K562 (cell line): ENCODE measurements around the gene BTNL8. TPM values are rescaled to one million over a fixed set of nuclear protein-coding genes. Genes with fewer than 3 reads are reported as not detected.

Experiments
- ELF4 ChIP-seq: fragments of 450-650 bp; formaldehyde crosslinking; IDR thresholded peaks from 2 replicates; pipeline ENCODE4 v1.4.0; 2022; ENCODE audit warnings: missing genetic modification characterization
- EWSR1 ChIP-seq: fragments of 450-650 bp; IDR thresholded peaks from 2 replicates; pipeline ENCODE4 v1.6.1; 2018; ENCODE audit warnings: borderline replicate concordance, mild to moderate bottlenecking, low read depth, moderate library complexity; ENCODE audit not compliant: partially characterized antibody
- FOXA3 ChIP-seq, 2 experiments: fragments of 450-650 bp in 1 of 2; sonication (generic) in 1 of 2; formaldehyde crosslinking; IDR thresholded peaks in 1 of 2; conservative IDR thresholded peaks in 1 of 2; 2 replicates each; pipeline versions ENCODE4 v1.4.0 to v1.8.0; 2020 to 2022; ENCODE audit warnings: mild to moderate bottlenecking in 2 of 2, missing genetic modification reagents in 1 of 2
- LEF1 ChIP-seq: fragments of 450-650 bp; IDR thresholded peaks from 2 replicates; pipeline ENCODE4 v1.6.1; 2016; ENCODE audit warnings: mild to moderate bottlenecking
- MED1 ChIP-seq: sonication (generic); formaldehyde crosslinking; IDR thresholded peaks from 2 replicates; pipeline ENCODE4 v1.8.1; 2023; ENCODE audit warnings: missing genetic modification reagents, borderline replicate concordance
- NCOR1 ChIP-seq: fragments of 450-650 bp; IDR thresholded peaks from 2 replicates; pipeline ENCODE4 v1.6.1; 2016; ENCODE audit warnings: mild to moderate bottlenecking, moderate library complexity
- NONO ChIP-seq, 2 experiments: fragments of 200-400 bp in 1 of 2; fragments of 450-650 bp in 1 of 2; formaldehyde crosslinking in 1 of 2; IDR thresholded peaks; 2 replicates each; pipeline ENCODE4 v1.6.1; 2017; ENCODE audit warnings: low read depth in 2 of 2, mild to moderate bottlenecking in 2 of 2, moderate library complexity in 2 of 2, low read length in 1 of 2
- NR2C2 ChIP-seq, 2 experiments: fragments of 200-800 bp in 1 of 2; sonication (Bioruptor generic) in 1 of 2; sonication (generic) in 1 of 2; formaldehyde crosslinking in 1 of 2; IDR thresholded peaks; 2 replicates each; pipeline versions ENCODE4 v1.6.1 to v1.8.0; 2016 to 2022; ENCODE audit warnings: mild to moderate bottlenecking in 1 of 2, missing compliant biosample characterization in 1 of 2, missing genetic modification characterization in 1 of 2, missing genetic modification reagents in 1 of 2
- POLR2AphosphoS5 ChIP-seq: IDR thresholded peaks from 2 replicates; pipeline ENCODE4 v1.6.1; 2011; ENCODE audit warnings: mild to moderate bottlenecking, low read depth, low read length, moderate library complexity; ENCODE audit not compliant: control insufficient read depth, insufficient read depth
- RFX5 ChIP-seq: IDR thresholded peaks from 2 replicates; pipeline ENCODE4 v1.6.1; 2011; ENCODE audit warnings: low read depth, mild to moderate bottlenecking, improper control_type of control experiment, low read length
- SMARCC2 ChIP-seq: fragments of 450-650 bp; IDR thresholded peaks from 2 replicates; pipeline ENCODE4 v1.6.1; 2017; ENCODE audit warnings: antibody characterized with exemption, moderate library complexity, mild to moderate bottlenecking, low read depth
- TCF3 ChIP-seq: sonication (generic); formaldehyde crosslinking; IDR thresholded peaks from 2 replicates; pipeline ENCODE4 v1.4.0; 2020; ENCODE audit warnings: mild to moderate bottlenecking, missing genetic modification reagents
- ZBED1 ChIP-seq: IDR thresholded peaks from 2 replicates; pipeline ENCODE4 v1.6.1; 2014
- ZFP36 ChIP-seq: fragments of 150-350 bp; IDR thresholded peaks from 2 replicates; pipeline ENCODE4 v1.6.1; 2018; ENCODE audit warnings: low read length, low read depth; ENCODE audit not compliant: partially characterized antibody
- ZNF184 ChIP-seq: sonication (generic); formaldehyde crosslinking; IDR thresholded peaks from 2 replicates; pipeline ENCODE4 v1.5.0; 2020; ENCODE audit warnings: missing genetic modification reagents
- ZNF589 ChIP-seq: fragments of 200-800 bp; sonication (Bioruptor generic); IDR thresholded peaks from 2 replicates; pipeline ENCODE4 v1.6.1; 2016; ENCODE audit warnings: low read depth, missing genetic modification characterization, missing compliant biosample characterization
- polyA plus RNA-seq, 8 experiments: library from polyadenylated mRNA; depleted of rRNA in 4 of 8; stranded (reverse) in 5 of 8; unstranded in 3 of 8; fragments of >200 nt; fragmentation: Nextera tagmentation in 2 of 8; fragmentation: Illumina TruSeq in 1 of 8; extraction: Ambion mirVana in 2 of 8; extraction: Trizol in 1 of 8; gene quantifications; 2 replicates each; pipeline versions ENCODE4 v1.2.1 to v1.2.3, GENCODE V29; 2011 to 2014; ENCODE audit warnings: inconsistent platforms in 1 of 8, missing spikeins in 1 of 8
- total RNA-seq, 7 experiments: library from RNA; depleted of rRNA in 6 of 7; stranded (reverse); fragments of >200 nt in 6 of 7; fragmentation: Illumina TruSeq in 2 of 7; extraction: Trizol in 2 of 7; gene quantifications; 2 replicates each; pipeline versions ENCODE4 v1.2.1 to v1.2.3, GENCODE V29; 2011 to 2021; ENCODE audit warnings: low replicate concordance in 1 of 7
- TF ChIP-seq, protein P1 (sequence below): sonication (generic); formaldehyde crosslinking; IDR thresholded peaks from 2 replicates; pipeline ENCODE4 v1.9.0; 2022; ENCODE audit warnings: mild to moderate bottlenecking, missing genetic modification reagents
- TF ChIP-seq, protein P2 (sequence below): fragments of 450-650 bp; formaldehyde crosslinking; IDR thresholded peaks from 2 replicates; pipeline ENCODE4 v1.4.0; 2020; ENCODE audit warnings: mild to moderate bottlenecking, moderate library complexity
- TF ChIP-seq, protein P3 (sequence below): IDR thresholded peaks from 2 replicates; pipeline ENCODE4 v1.6.1; 2011; ENCODE audit warnings: borderline replicate concordance, low read depth, mild to moderate bottlenecking, moderate library complexity, low read length; ENCODE audit not compliant: insufficient read depth, poor library complexity, severe bottlenecking

BTNL8 gene
- total and polyA plus RNA-seq, 9 of the 15 experiments (the other 6 are each of a cell fraction or from before 2014, with no cell fraction given): 0.04 to 0.18 (median 0.07) TPM; not detected in 6

DNA sequence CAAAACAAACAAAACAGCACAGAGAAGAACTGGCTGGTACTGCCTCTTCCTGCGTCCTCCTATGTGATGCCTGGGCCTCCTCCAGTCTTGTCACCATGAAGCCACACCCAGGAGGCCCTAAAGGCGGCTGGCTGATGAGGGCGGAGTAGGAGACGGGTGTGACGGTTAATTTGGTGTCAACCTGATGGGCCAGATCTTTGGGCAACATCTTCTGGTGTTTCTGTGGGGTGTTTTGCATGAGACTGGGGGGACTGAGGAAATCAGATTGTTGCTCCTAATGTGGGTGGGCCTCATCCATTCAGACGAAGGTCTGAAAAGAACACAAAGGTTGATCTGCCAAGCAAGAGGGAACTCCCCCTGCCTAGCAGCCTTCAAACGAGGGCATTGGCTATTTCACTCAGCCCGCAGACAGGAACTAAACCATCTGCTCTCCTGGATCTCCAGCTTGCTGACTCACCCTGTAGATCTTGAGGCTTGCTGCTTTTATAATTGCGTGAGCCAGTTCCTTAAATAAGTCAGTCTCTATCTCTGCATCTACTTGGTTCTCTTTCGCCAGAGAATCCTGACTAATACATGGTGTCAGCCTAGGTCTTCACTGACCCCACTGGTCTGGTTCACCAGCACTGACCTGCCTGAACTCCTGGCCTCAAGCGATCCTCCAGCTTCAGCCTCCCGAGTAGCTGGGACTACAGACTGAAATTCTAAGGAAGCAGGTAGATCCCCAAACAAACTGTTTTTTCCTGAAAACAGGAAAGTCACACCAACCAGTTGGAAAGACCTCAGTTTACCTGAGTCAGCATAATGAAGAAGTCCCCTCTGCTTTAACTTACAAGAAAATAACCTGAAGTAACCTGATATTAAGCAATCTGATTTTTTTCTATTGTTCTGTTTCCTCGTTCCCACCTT, 25.1 kb upstream of the BTNL8 start (continued):
- TF ChIP-seq FOXA3 (CRISPR knock-in tag; conservative IDR thresholded peaks at IDR 0.05 in 1 of 2, IDR thresholded peaks at IDR 0.05 in 1 of 2): peak in 1 of 2 experiments; percentile 19; a peak in 1 of 4 replicates
- TF ChIP-seq NCOR1: no peak; the same call in 1 of the 2 replicates
- TF ChIP-seq NR2C2 (CRISPR knock-in tag; IDR thresholded peaks at IDR 0.05): no peak
- TF ChIP-seq NR2C2 (tag; IDR thresholded peaks at IDR 0.05): peak; percentile 84
- peak; percentile 67; the same call in 1 of the 2 replicates for TF ChIP-seq LEF1
- 0 out of 2 replicates have a peak, but pooled peaks have one; percentile 23 for TF ChIP-seq ELF4
- TF ChIP-seq RFX5: no peak
- peak; percentile 72; the same call in 1 of the 2 replicates for TF ChIP-seq ZBED1
- TF ChIP-seq ZNF184 (CRISPR knock-in tag): no peak
- no peak for TF ChIP-seq SMARCC2
- no peak for TF ChIP-seq POLR2AphosphoS5
- TF ChIP-seq, protein P1, sequence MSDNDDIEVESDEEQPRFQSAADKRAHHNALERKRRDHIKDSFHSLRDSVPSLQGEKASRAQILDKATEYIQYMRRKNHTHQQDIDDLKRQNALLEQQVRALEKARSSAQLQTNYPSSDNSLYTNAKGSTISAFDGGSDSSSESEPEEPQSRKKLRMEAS (CRISPR knock-in tag): peak; percentile 83
- TF ChIP-seq, protein P2, sequence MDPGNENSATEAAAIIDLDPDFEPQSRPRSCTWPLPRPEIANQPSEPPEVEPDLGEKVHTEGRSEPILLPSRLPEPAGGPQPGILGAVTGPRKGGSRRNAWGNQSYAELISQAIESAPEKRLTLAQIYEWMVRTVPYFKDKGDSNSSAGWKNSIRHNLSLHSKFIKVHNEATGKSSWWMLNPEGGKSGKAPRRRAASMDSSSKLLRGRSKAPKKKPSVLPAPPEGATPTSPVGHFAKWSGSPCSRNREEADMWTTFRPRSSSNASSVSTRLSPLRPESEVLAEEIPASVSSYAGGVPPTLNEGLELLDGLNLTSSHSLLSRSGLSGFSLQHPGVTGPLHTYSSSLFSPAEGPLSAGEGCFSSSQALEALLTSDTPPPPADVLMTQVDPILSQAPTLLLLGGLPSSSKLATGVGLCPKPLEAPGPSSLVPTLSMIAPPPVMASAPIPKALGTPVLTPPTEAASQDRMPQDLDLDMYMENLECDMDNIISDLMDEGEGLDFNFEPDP (CRISPR knock-in tag): no peak
- peak; percentile 50; the same call in 1 of the 2 replicates for TF ChIP-seq ZNF589 (CRISPR knock-in tag)
- TF ChIP-seq TCF3 (CRISPR knock-in tag): peak; percentile 44
- TF ChIP-seq EWSR1: no peak
- TF ChIP-seq, protein P3, sequence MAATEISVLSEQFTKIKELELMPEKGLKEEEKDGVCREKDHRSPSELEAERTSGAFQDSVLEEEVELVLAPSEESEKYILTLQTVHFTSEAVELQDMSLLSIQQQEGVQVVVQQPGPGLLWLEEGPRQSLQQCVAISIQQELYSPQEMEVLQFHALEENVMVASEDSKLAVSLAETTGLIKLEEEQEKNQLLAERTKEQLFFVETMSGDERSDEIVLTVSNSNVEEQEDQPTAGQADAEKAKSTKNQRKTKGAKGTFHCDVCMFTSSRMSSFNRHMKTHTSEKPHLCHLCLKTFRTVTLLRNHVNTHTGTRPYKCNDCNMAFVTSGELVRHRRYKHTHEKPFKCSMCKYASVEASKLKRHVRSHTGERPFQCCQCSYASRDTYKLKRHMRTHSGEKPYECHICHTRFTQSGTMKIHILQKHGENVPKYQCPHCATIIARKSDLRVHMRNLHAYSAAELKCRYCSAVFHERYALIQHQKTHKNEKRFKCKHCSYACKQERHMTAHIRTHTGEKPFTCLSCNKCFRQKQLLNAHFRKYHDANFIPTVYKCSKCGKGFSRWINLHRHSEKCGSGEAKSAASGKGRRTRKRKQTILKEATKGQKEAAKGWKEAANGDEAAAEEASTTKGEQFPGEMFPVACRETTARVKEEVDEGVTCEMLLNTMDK: no peak
- TF ChIP-seq NONO (IDR thresholded peaks at IDR 0.05; ENCODE audit: low read depth in 2 of 2, low read length in 1 of 2): no peak
- TF ChIP-seq MED1: no peak
- TF ChIP-seq ZFP36: peak; percentile 98
